ENCODE measurements around the gene HELZ2.

DNA sequence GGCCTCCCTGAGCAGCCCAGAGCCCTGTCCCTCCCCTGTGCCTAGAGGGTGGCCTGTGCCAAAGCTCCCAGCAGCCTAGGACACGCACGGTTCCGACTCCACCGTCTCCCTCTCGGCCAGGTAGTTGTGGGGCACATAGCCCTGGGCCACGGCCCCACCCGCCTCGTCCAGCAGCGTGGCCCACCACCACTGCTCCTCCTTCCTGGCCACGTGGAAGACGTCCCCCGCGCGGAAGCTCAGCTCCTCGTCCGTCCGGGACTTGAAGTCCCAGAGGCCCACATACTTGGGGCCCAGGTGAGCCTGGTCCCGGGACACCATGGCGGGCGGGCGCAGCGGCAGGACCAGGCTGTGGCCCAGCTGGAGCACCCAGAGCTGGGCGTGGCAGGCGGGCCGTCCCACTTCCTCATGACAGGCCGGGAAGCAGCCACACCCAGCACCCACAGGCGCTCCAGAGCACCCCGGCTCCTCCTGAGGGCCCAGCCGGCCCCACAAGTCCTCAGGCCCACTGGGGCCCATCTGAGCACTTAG lies 37.0 kb downstream of the HELZ2 start, which contains the start of gene PTK6:
- TF ChIP-seq GLIS1 (tag by site-specific recombination; IDR thresholded peaks at IDR 0.05) = no peak
- no peak for TF ChIP-seq CTCF (tag by site-specific recombination; IDR thresholded peaks at IDR 0.05)
- TF ChIP-seq ZNF776 (tag by site-specific recombination; IDR thresholded peaks at IDR 0.05; ENCODE audit: borderline replicate concordance) = no peak
- TF ChIP-seq ZNF239 (tag by site-specific recombination; IDR thresholded peaks at IDR 0.05) = no peak
- TF ChIP-seq ATF2 (tag by site-specific recombination; IDR thresholded peaks at IDR 0.05; ENCODE audit: low read depth) = no peak
- TF ChIP-seq ZNF311 (tag by site-specific recombination; IDR thresholded peaks at IDR 0.05; ENCODE audit: borderline replicate concordance) = no peak
- TF ChIP-seq REPIN1 (tag by site-specific recombination; IDR thresholded peaks at IDR 0.05; ENCODE audit: low read depth) = no peak
- no peak for TF ChIP-seq ZBTB11 (tag by site-specific recombination; conservative IDR thresholded peaks at IDR 0.05; ENCODE audit: low read depth)
- no peak for TF ChIP-seq ZBTB17 (tag by site-specific recombination; IDR thresholded peaks at IDR 0.05)
- no peak for TF ChIP-seq REST (tag by site-specific recombination; IDR thresholded peaks at IDR 0.05)
- TF ChIP-seq, protein P1, sequence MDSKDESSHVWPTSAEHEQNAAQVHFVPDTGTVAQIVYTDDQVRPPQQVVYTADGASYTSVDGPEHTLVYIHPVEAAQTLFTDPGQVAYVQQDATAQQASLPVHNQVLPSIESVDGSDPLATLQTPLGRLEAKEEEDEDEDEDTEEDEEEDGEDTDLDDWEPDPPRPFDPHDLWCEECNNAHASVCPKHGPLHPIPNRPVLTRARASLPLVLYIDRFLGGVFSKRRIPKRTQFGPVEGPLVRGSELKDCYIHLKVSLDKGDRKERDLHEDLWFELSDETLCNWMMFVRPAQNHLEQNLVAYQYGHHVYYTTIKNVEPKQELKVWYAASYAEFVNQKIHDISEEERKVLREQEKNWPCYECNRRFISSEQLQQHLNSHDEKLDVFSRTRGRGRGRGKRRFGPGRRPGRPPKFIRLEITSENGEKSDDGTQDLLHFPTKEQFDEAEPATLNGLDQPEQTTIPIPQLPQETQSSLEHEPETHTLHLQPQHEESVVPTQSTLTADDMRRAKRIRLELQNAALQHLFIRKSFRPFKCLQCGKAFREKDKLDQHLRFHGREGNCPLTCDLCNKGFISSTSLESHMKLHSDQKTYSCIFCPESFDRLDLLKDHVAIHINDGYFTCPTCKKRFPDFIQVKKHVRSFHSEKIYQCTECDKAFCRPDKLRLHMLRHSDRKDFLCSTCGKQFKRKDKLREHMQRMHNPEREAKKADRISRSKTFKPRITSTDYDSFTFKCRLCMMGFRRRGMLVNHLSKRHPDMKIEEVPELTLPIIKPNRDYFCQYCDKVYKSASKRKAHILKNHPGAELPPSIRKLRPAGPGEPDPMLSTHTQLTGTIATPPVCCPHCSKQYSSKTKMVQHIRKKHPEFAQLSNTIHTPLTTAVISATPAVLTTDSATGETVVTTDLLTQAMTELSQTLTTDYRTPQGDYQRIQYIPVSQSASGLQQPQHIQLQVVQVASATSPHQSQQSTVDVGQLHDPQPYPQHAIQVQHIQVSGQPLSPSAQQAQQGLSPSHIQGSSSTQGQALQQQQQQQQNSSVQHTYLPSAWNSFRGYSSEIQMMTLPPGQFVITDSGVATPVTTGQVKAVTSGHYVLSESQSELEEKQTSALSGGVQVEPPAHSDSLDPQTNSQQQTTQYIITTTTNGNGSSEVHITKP (tag by site-specific recombination; IDR thresholded peaks at IDR 0.05) = no peak
- no peak for TF ChIP-seq TCF7L2 (IDR thresholded peaks at IDR 0.05; ENCODE audit: borderline replicate concordance, low read depth, low read length)

All from HEK293 (cell line).